GM10266 (cell line): ENCODE data around the gene WDTC1.

Experiments used
- DNase-seq: peaks from one replicate; pipeline ENCODE4 v3.0.0; 2012; ENCODE audit errors: extremely low spot score
- CTCF ChIP-seq: IDR thresholded peaks from 2 replicates; pipeline ENCODE4 v1.5.1; 2012; ENCODE audit warnings: mild to moderate bottlenecking, low read depth; ENCODE audit not compliant: control insufficient read depth, insufficient read depth; ENCODE audit errors: missing control alignments

WDTC1 gene

GRCh38 chr1:27298632-27299384 is 64.4 kb downstream of the WDTC1 start:
- no peak for TF ChIP-seq CTCF
- DNase-seq = no peak

- DNase-seq = no peak
- no peak for TF ChIP-seq CTCF
These were observed 65.2 kb downstream of the WDTC1 start for GRCh38 chr1:27299385-27300271.

- DNase-seq = peak; percentile 87
- peak; percentile 100 for TF ChIP-seq CTCF
These were observed 66.1 kb downstream of the WDTC1 start for GRCh38 chr1:27300341-27301051.

- no peak for TF ChIP-seq CTCF
- DNase-seq = no peak
These were observed 66.6 kb downstream of the WDTC1 start for GRCh38 chr1:27301052-27301422.

- TF ChIP-seq CTCF = no peak
- DNase-seq = no peak
These were observed 67.3 kb downstream of the WDTC1 start for GRCh38 chr1:27301582-27302199.

- no peak for DNase-seq
- no peak for TF ChIP-seq CTCF
These were observed 68.2 kb downstream of the WDTC1 start for GRCh38 chr1:27302612-27303011.

- TF ChIP-seq CTCF = no peak
- DNase-seq = no peak
These were observed 69.1 kb downstream of the WDTC1 start for GRCh38 chr1:27303509-27303908.
